Type B pancreatic cell (in vitro differentiated cells): ENCODE results near the gene SCUBE2. TPM values are rescaled to one million over a fixed set of nuclear protein-coding genes. Genes with fewer than 3 reads are reported as not detected.
"Not testable (repeated sequence)": the region's sequence is repeated elsewhere in the genome, so short reads cannot be mapped to it uniquely, and the experiment has no call there.

Experiments used
- DNase-seq: peaks from one replicate; pipeline ENCODE4 v3.0.0; 2021; ENCODE audit warnings: mixed read lengths; ENCODE audit not compliant: unreplicated experiment; ENCODE audit errors: extremely low spot score
- H3K27ac Mint-ChIP-seq: 2 replicates; pipeline ENCODE4 v1.8.0; 2021; ENCODE audit warnings: mild to moderate bottlenecking, mixed read lengths
- H3K27me3 Mint-ChIP-seq: 2 replicates; pipeline ENCODE4 v1.8.0; 2021; ENCODE audit warnings: mixed read lengths
- H3K36me3 Mint-ChIP-seq: 2 replicates; pipeline ENCODE4 v1.8.0; 2021; ENCODE audit warnings: mixed read lengths
- H3K4me1 Mint-ChIP-seq: one replicate; pipeline ENCODE4 v1.8.0; 2021; ENCODE audit warnings: mixed read lengths; ENCODE audit not compliant: unreplicated experiment
- H3K4me3 Mint-ChIP-seq: 2 replicates; pipeline ENCODE4 v1.8.0; 2021; ENCODE audit warnings: mild to moderate bottlenecking, mixed read lengths
- H3K9me3 Mint-ChIP-seq: 2 replicates; pipeline ENCODE4 v1.8.0; 2021; ENCODE audit warnings: mixed read lengths
- microRNA-seq: library from miRNA; unstranded; fragments of <30 nt; microRNA quantifications from one replicate; pipeline ENCODE4, GENCODE V29; 2020
- total RNA-seq: library from RNA; stranded (reverse); gene quantifications from 2 replicates; pipeline ENCODE4 v1.2.1, GENCODE V29; 2021; ENCODE audit warnings: low replicate concordance
- TF ChIP-seq, protein P1 (sequence below): fragments of 200-600 bp; sonication (generic); conservative IDR thresholded peaks from 2 replicates; pipeline ENCODE4 v1.5.0; 2021; ENCODE audit warnings: antibody characterized with exemption, mild to moderate bottlenecking

SCUBE2 gene
- total RNA-seq, 1 donor from 2014 or later = 7.9 TPM

DNA sequence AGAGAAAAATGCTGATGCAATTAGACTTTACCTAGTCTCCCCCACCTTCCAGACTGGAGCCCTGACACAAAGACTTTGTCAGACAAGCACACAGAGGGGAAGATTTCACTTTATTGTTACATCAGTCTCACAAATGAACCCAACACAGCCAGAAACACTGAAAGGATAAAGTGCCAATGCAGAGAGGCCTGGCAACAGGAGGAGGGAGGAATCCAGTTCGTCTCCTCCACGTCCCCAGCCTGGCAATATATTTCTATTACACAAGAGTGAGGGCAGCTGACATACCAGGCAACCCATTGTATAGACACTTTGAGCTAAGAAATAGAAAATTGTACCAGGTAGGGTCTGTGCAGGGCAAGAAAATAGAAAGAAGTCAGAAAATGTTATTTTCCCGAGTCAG, 110.9 kb downstream of the SCUBE2 start:
- TF ChIP-seq, protein P1, sequence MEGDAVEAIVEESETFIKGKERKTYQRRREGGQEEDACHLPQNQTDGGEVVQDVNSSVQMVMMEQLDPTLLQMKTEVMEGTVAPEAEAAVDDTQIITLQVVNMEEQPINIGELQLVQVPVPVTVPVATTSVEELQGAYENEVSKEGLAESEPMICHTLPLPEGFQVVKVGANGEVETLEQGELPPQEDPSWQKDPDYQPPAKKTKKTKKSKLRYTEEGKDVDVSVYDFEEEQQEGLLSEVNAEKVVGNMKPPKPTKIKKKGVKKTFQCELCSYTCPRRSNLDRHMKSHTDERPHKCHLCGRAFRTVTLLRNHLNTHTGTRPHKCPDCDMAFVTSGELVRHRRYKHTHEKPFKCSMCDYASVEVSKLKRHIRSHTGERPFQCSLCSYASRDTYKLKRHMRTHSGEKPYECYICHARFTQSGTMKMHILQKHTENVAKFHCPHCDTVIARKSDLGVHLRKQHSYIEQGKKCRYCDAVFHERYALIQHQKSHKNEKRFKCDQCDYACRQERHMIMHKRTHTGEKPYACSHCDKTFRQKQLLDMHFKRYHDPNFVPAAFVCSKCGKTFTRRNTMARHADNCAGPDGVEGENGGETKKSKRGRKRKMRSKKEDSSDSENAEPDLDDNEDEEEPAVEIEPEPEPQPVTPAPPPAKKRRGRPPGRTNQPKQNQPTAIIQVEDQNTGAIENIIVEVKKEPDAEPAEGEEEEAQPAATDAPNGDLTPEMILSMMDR = no peak
- Mint-ChIP-seq H3K4me1 (no peaks in the 10 kb centered on the region), H3K36me3 (peaks cover 4% of the 10 kb centered on the region), H3K27me3 (peaks cover 6% of the 10 kb centered on the region), H3K27ac (no peak overlapping the region), H3K9me3 (no peaks in the 10 kb centered on the region), H3K4me3 (no peak overlapping the region)
- no peak for DNase-seq

DNA sequence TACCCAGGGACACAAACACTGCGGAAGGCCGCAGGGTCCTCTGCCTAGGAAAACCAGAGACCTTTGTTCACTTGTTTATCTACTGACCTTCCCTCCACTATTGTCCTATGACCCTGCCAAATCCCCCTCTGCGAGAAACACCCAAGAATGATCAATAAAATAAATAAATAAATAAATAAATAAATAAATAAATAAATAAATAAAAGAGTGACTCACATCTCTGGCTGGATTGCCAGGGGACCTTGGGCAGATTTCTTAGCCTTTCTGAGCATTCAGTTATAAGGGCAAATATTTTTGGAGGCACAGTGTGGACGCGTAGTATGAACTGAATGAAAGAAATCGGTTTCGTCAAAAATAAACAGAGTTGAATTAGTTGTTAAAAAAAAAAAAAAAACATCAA, 112.0 kb downstream of the SCUBE2 start:
- not testable (repeated sequence) for H3K4me3 Mint-ChIP-seq, H3K27me3 Mint-ChIP-seq, H3K27ac Mint-ChIP-seq, H3K9me3 Mint-ChIP-seq, DNase-seq, H3K4me1 Mint-ChIP-seq, H3K36me3 Mint-ChIP-seq

DNA sequence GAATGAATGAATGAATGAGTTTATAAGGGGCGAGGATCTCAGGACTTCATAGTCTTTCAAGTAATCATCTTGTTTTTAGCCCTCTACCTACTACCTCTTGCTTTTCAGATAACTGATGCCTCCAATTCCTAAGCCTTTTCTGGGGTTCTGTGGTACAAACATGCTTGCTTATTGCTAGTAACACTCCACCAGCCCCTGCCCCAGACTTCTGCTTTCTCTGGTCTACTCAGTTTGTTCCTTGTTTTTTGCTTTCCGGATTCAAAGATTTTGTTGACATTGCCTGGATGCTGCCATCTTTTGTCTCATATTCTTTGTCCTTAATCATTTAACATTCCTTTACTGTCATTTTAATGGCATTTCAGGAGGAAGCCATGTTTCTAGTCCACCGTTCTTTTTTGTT, 118.3 kb downstream of the SCUBE2 start:
- DNase-seq = no peak
- Mint-ChIP-seq H3K36me3 (peaks cover 7% of the 10 kb centered on the region), H3K4me3 (no peak overlapping the region), H3K27me3 (no peaks in the 10 kb centered on the region), H3K27ac (no peak overlapping the region), H3K4me1 (no peaks in the 10 kb centered on the region), H3K9me3 (no peaks in the 10 kb centered on the region)
- TF ChIP-seq, protein P1 = no peak

DNA sequence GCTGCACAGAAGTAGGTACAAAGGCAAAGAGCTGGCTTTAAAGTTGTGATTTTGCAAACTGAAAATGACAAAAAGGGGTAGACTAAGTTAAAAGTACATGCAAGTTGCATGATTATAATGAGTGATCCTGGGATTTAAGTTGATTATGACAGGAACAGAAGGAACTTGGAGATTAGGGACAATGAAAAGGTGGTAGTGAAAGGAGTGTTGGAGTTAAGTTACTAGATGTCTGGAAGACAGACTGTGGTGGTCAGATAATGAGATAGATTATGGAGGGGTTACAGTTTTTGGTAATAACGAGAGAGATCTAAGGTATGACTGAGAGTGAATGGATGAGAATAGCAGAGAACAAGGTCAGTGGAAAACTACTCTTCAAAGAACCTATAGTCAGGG, 119.5 kb downstream of the SCUBE2 start:
- Mint-ChIP-seq H3K27ac (no peak overlapping the region), H3K9me3 (no peaks in the 10 kb centered on the region), H3K27me3 (no peaks in the 10 kb centered on the region), H3K4me3 (no peak overlapping the region), H3K4me1 (no peaks in the 10 kb centered on the region), H3K36me3 (peaks cover 7% of the 10 kb centered on the region)
- TF ChIP-seq, protein P1 = no peak
- DNase-seq = no peak

DNA sequence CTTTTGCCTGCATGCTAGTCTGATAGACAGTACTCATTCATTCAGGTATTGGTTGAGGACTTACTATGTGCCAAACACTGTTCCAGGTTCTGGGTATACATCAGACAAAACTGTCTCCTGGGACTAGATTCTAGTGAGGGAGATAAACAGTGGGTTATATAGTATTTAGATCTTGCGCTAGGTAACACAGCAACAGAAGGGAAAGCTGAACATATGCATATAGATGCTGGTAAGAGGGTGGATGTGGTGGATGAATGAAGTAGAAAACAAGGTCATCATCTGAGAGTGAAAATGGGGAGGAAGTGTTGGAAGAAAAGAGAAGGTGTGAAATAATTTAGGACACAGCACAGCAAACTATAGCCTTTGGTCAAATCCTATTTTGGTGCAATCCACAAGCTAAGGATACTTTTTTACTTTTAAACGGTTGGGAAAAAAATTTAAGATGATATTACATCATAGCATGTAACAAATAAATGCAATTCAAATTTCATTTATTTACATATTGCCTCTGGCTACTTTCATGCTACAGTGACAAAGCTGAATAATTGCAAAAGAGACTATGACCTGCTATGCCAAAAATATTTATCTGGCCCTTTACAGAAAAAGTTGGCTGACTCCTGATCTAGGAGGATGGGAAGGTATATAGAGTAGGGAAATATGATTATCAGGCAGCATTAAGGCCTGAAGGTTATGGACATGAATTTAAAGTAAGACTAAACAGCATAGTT, 120.0 kb downstream of the SCUBE2 start:
- Mint-ChIP-seq H3K27me3 (no peaks in the 10 kb centered on the region), H3K27ac (no peak overlapping the region), H3K4me1 (no peaks in the 10 kb centered on the region), H3K9me3 (no peaks in the 10 kb centered on the region), H3K36me3 (peaks cover 5% of the 10 kb centered on the region), H3K4me3 (no peak overlapping the region)
- no peak for DNase-seq
- TF ChIP-seq, protein P1 = no peak

Small RNA genes within 50 kb of the gene (microRNA-seq; reads per million reads assigned to microRNA genes)
- gene MIR5691 = not detected

Other genes with a start within 250 kb of the SCUBE2 start
- 14.9 and 16.5 TPM in 2 replicates for gene AKIP1, start 180.4 kb downstream of the SCUBE2 start, total RNA-seq
- gene C11orf16, start 158.7 kb downstream of the SCUBE2 start, total RNA-seq = not detected in 2 replicates
- not detected in 2 replicates for gene ASCL3, start 148.6 kb downstream of the SCUBE2 start, total RNA-seq
- 26.1 and 45.5 TPM in 2 replicates for gene TMEM9B, start 127.2 kb downstream of the SCUBE2 start, total RNA-seq
- gene NRIP3, start 87.6 kb downstream of the SCUBE2 start, total RNA-seq = 0.92 and 1.1 TPM in 2 replicates
- gene DENND5A, start 173.8 kb upstream of the SCUBE2 start, total RNA-seq = 38.7 and 76.0 TPM in 2 replicates
- 46.5 and 49.6 TPM in 2 replicates for gene TMEM41B, start 223.0 kb upstream of the SCUBE2 start, total RNA-seq